Measurements from ENCODE around the gene GPRIN3.

DNA sequence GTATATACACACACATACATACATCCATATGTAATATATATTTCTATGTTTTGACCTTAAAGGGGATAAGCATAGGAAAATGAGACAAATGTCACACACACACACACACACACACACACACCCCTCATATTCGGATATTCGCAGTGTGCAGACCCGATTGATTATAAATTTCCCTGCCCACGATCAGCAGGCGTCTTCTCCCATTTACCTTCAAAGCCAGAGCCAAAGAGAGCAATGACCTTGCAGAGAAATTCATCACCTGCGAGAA is 488 bp downstream of the GPRIN3 start:
- TF ChIP-seq CTCF (IDR thresholded peaks at IDR 0.05), result no peak
- no peak for TF ChIP-seq POLR2A (IDR thresholded peaks at IDR 0.05)

Measured in upper lobe of left lung (tissue), 4 donors.